ENCODE measurements around the gene DCAKD. TPM values are rescaled to one million over a fixed set of nuclear protein-coding genes. Genes with fewer than 3 reads are reported as not detected.

The DCAKD gene, protein sequence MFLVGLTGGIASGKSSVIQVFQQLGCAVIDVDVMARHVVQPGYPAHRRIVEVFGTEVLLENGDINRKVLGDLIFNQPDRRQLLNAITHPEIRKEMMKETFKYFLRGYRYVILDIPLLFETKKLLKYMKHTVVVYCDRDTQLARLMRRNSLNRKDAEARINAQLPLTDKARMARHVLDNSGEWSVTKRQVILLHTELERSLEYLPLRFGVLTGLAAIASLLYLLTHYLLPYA
- total RNA-seq: 76.4 TPM

- peak; percentile 91 for DNase-seq (ENCODE audit: low spot score)
These were observed at the start of gene DCAKD for GRCh38 chr17:45051060-45051719. TSS of gene DCAKD (minus strand) at chr17:45051632. CDS start at chr17:45034885, 16,747 bp downstream.

- DNase-seq (ENCODE audit: low spot score): peak; percentile 89
These were observed 47.6 kb upstream of the DCAKD start for GRCh38 chr17:45098869-45099616.

GRCh38 chr17:45098081-45098868 lies 46.8 kb upstream of the DCAKD start:
- no peak for DNase-seq (ENCODE audit: low spot score)

DNA sequence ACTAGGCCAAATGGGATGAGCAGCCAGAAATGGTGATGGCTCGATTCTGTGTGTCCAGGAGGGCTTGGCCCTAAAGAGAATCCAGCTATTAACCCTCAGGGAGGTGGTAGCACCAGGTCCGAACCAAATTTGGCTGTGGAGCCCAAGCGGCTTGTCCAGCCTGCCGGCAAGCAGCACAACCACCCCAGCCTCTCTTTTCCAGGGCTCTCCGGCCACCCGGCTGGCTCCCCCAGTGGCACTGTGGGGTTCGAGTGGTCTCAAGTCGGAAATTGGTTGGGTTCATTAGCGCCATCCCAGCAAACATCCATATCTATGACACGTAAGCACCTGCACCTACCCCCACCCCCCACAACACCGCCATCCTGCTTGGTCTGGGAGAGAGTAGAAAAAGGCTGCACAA lies 45.5 kb upstream of the DCAKD start:
- DNase-seq (ENCODE audit: low spot score): no peak

GRCh38 chr17:45096141-45096540 lies 44.7 kb upstream of the DCAKD start:
- no peak for DNase-seq (ENCODE audit: low spot score)

DNA sequence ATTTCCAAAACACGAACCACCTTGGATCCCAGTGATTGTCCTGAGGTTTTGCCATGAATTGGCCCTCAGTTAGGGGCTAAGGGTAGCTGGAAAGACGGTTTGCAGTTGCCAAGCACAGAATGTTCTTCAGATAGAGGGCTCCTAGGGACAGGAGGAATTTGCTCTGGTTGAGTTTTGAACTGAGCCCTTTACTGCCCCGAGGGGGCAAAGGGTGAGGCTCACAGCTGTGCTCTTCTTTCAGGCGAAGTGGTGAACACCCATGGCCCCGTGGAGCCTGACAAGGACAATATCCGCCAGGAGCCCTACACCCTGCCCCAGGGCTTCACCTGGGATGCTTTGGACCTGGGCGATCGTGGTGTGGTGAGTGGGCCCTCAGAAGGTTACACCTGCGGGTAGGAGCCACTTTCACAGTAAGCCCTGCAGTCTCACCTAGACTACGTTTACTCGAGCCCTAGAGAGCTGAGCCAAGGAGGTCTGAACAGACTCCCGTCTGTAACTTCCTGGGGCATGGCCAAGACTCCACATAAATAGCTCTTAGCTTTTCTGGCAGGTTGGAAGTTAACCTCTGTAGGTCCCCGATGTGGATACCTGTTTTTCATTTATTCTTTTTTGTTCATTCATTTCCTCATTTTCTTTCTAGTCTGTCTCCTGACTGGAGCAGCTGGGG lies 42.1 kb upstream of the DCAKD start:
- no peak for DNase-seq (ENCODE audit: low spot score)

DNA sequence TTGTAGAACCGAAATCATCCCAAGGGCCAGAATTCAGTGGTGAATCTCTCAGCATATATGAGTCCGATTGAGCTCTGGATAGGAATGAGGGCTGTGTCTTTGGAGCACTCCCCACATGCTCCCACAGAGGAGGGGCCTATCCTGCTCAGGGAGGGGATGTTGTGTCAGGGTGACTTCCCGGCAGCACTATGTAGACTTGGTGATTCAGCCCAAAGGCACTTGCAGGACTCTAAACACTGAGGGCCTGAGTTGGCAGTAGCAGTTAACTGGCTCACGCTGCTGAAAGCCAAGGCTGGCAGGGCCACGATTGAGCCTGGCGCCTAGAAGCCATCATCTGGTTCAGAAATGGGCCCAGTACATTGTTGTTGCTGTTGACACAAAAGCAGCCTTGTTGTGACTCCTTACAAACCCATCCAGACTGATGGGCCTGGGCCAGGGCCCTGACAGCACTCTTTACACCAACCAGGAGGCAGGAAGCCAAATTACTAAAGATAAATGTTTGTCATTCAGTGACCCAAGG lies 41.5 kb upstream of the DCAKD start:
- peak; percentile 90 for DNase-seq (ENCODE audit: low spot score)

- DNase-seq (ENCODE audit: low spot score): no peak
These were observed 40.5 kb upstream of the DCAKD start for GRCh38 chr17:45091778-45092425.

GRCh38 chr17:45090711-45091110 lies 39.3 kb upstream of the DCAKD start:
- DNase-seq (ENCODE audit: low spot score): no peak

DNA sequence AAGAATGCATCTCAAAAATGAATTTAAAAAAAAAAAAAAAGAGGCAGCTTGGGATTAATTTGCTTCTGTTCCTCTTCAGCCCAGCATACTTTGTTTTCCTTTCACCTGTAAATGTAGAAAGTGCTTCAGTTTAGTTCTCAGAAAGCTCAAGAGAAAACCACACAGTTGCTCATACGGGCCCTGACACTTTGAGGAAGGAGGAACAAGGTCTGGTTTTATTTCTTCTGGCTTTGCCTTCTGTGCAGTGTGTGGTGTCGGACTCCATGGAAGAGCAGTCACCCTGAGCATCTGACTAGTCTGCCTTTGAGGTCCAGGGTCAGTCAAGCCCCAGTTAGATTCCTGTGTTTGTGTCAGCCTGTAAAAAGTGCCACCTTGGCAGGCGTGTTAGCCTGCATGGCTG lies 37.3 kb upstream of the DCAKD start:
- DNase-seq (ENCODE audit: low spot score): no peak

DNA sequence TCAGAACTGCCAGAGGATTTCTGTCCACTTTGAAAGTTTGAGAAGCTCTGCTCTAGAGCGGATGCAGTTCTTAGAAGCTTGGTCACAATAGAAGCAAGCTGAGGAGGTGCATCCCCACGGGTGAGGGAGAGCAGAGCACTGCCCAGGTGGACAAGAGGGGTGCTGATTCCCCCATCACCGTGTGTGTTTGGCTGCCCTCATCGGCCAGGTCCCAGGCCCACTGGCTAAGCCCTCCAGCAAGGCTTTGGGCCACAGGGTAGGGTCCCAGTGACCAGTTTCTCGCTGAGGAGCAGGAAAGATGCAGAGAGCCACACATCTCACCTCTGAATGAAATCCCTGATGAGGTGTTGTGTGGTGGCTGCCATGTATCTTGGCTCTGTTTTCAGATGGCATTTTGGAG lies 36.5 kb upstream of the DCAKD start:
- DNase-seq (ENCODE audit: low spot score): no peak

DNA sequence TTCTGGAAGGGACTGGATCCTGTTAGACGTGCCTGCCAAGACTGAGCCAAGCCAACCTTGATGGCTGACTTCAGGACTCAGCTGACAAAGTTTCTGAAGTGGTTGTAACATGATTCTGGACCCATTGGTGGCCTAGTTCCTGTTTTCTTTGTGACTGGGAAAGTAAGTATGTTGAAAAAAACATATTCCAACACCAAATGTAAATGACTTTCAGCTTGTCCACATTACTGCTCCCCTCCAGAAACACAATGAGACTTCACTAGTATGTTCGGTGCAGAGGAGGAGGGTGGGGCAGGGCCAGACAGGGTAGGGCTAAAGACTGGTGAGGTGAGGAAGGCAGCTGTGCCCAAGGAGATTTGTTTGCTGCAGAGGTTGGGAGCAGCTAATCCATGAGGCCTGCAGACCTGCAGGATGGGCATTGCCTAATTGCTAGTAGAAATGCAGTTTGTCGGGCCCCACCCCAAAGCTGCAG lies 36.1 kb upstream of the DCAKD start:
- DNase-seq (ENCODE audit: low spot score): no peak

GRCh38 chr17:45086865-45087503 lies 35.6 kb upstream of the DCAKD start:
- DNase-seq (ENCODE audit: low spot score): no peak

DNA sequence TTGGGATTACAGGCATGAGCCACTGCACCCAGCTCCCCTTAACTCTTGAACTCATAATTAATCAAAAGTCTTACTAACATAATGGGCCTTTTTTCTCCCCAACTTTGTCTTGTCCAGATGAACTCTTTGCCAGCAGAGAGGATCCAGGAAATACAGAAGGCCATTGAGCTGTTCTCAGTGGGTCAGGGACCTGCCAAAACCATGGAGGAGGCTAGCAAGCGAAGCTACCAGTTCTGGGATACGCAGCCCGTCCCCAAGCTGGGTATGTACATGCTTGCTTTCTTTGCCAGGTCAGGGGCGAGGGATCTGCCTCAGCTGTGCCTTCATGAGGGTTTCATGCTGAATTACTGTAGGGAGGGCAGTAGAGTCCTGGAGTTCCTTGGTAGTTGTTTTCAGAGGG lies 35.0 kb upstream of the DCAKD start:
- DNase-seq (ENCODE audit: low spot score): no peak

- no peak for DNase-seq (ENCODE audit: low spot score)
These were observed 29.7 kb upstream of the DCAKD start for GRCh38 chr17:45081047-45081703.

DNA sequence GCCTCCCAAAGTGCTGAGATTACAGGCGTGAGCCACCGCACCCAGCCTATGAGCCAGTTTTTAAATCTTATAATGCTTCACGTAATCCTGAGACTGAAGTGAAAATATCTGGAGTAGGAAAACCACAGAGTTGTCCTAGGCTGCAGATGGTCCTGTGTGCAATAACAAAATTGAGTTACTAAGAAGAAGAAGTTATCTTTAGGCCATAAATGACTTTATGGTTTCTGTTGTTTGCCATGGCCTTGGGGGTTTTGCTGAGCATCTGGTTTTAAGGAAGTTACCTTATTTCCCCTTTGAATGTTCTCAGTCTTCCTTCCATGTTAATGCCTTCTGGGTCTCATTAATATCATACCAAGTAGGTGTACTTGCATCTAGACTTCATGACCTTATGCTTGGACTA lies 26.2 kb upstream of the DCAKD start:
- no peak for DNase-seq (ENCODE audit: low spot score)

DNA sequence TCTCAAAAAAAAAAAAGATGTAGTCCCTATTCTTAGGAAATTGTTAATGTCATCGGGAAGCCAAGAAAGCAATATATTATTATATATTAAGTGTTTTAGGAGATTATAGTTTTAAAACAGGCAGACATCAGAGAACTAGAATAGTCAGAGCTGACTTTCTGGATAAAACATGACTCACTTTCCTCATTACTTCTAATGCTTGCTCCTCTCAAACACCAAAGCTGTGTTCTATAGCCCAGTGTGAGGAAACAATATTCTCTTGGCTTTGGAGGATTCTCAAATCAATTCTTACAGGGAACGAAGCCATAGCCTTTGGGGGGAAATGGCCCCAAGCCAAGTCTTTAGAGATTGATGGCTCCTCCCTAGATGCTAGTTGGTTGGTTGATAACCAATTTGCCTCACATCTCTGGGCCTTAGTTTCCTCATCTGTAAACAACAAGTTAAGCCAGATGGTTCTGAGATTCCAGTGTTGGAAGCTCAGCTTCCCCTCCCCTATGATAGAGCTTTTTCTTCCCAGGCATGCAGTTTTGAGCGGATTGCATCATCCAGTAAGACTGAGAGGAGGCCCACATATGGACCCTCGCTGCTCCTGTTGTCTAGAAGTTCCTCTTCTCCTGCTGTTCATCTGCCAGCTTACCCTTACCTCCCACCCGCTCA lies 22.1 kb upstream of the DCAKD start:
- DNase-seq (ENCODE audit: low spot score): no peak

- no peak for DNase-seq (ENCODE audit: low spot score)
These were observed 19.4 kb upstream of the DCAKD start for GRCh38 chr17:45070809-45071208.

DNA sequence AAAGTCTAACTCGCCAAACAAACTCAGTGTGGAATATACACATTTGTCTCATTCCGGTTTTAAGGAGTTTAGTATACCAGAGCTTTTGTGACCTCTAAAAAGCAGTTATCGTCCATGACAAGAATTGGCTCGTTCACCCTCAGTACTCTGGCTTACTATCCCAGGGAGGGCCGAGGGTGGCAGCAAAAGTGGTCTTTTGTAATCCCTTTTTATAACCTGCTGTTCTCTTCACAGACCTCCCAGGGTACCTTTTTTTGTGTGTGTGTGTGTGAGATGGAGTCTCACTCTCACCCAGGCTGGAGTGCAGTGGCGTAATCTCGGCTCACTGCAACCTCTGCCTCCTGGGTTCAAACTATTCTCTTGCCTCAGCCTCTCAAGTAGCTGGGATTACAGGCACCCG lies 18.6 kb upstream of the DCAKD start:
- DNase-seq (ENCODE audit: low spot score): no peak
